MM.1S (cell line): ENCODE measurements around the gene COX15.

Experiments
- DNase-seq: peaks from one replicate; pipeline ENCODE4 v3.0.0-alpha.2; 2015
- H2AFZ ChIP-seq: fragments of 300-600 bp; sonication (generic); 2 replicates; pipeline ENCODE4 v1.6.0; 2016; ENCODE audit warnings: antibody characterized with exemption, low read length
- H3F3A ChIP-seq: fragments of 300-600 bp; sonication (generic); 2 replicates; pipeline ENCODE4 v1.6.1; 2016; ENCODE audit warnings: mild to moderate bottlenecking, antibody characterized with exemption, low read length, moderate library complexity, mixed read lengths; ENCODE audit not compliant: insufficient read depth
- H3K27ac ChIP-seq: fragments of 300-600 bp; sonication (generic); 2 replicates; pipeline ENCODE4 v1.5.1; 2016; ENCODE audit warnings: mild to moderate bottlenecking, low read length
- H3K27me3 ChIP-seq: fragments of 300-600 bp; sonication (generic); replicated peaks from 2 replicates; pipeline ENCODE4 v1.6.0; 2016; ENCODE audit warnings: low read length; ENCODE audit not compliant: insufficient read depth
- H3K36me3 ChIP-seq: fragments of 300-600 bp; sonication (generic); replicated peaks from 2 replicates; pipeline ENCODE4 v1.6.1; 2016; ENCODE audit warnings: mild to moderate bottlenecking, low read length, mixed read lengths; ENCODE audit not compliant: insufficient read depth
- H3K4me1 ChIP-seq: fragments of 300-600 bp; sonication (generic); 2 replicates; pipeline ENCODE4 v1.6.1; 2016; ENCODE audit warnings: low read length, mixed read lengths
- H3K4me2 ChIP-seq: fragments of 300-600 bp; sonication (generic); 2 replicates; pipeline ENCODE4 v1.6.0; 2016; ENCODE audit warnings: low read depth, low read length
- H3K4me3 ChIP-seq: fragments of 300-600 bp; sonication (generic); 2 replicates; pipeline ENCODE4 v1.5.1; 2016; ENCODE audit warnings: low read length, mixed read lengths
- H3K79me2 ChIP-seq: fragments of 300-600 bp; sonication (generic); 2 replicates; pipeline ENCODE4 v1.6.1; 2016; ENCODE audit warnings: mixed run types, low read length, mixed read lengths
- H3K9ac ChIP-seq: fragments of 300-600 bp; sonication (generic); 2 replicates; pipeline ENCODE4 v1.6.1; 2016; ENCODE audit warnings: low read length, mixed read lengths
- H3K9me2 ChIP-seq: fragments of 300-600 bp; sonication (generic); replicated peaks from 2 replicates; pipeline ENCODE4 v1.6.1; 2016; ENCODE audit warnings: mild to moderate bottlenecking, low read length, mixed read lengths; ENCODE audit not compliant: insufficient read depth
- H3K9me3 ChIP-seq: fragments of 300-600 bp; sonication (generic); replicated peaks from 2 replicates; pipeline ENCODE4 v1.6.1; 2016; ENCODE audit warnings: mild to moderate bottlenecking, low read length, mixed read lengths; ENCODE audit not compliant: insufficient read depth
- H4K20me1 ChIP-seq: fragments of 300-600 bp; sonication (generic); 2 replicates; pipeline ENCODE4 v1.6.1; 2016; ENCODE audit warnings: mild to moderate bottlenecking, low read length, moderate library complexity, mixed read lengths; ENCODE audit not compliant: insufficient read depth
- CTCF ChIP-seq: fragments of 300-600 bp; sonication (generic); IDR thresholded peaks from 2 replicates; pipeline ENCODE4 v1.5.1; 2016; ENCODE audit warnings: antibody characterized with exemption, low read length, mixed read lengths
- EZH2 ChIP-seq: fragments of 300-600 bp; sonication (generic); optimal IDR thresholded peaks from 2 replicates; pipeline ENCODE3; 2017; ENCODE audit warnings: low read depth, mild to moderate bottlenecking, antibody characterized with exemption, low read length, mixed read lengths
- EZH2phosphoT487 ChIP-seq: fragments of 300-600 bp; sonication (generic); IDR thresholded peaks from 2 replicates; pipeline ENCODE4 v1.6.1; 2018; ENCODE audit warnings: antibody characterized with exemption, low read length

COX15 gene

GRCh38 chr10:99765672-99766301, 33.9 kb upstream of the COX15 start:
- H3K4me3 ChIP-seq, result no peak overlapping the region

GRCh38 chr10:99761365-99761764, 29.4 kb upstream of the COX15 start:
- Histone ChIP-seq H3K27me3 (no peaks in the 10 kb centered on the region), H3K4me2 (no peak overlapping the region), H3K4me1 (no peaks in the 10 kb centered on the region), H3K4me3 (no peak overlapping the region), H2AFZ (no peak overlapping the region), H3K9me3 (no peaks in the 10 kb centered on the region), H3K27ac (no peak overlapping the region), H3K9me2 (no peaks in the 10 kb centered on the region), H3F3A (no peaks in the 10 kb centered on the region), H3K79me2 (no peaks in the 10 kb centered on the region), H4K20me1 (no peaks in the 10 kb centered on the region), H3K36me3 (no peaks in the 10 kb centered on the region), H3K9ac (no peak overlapping the region)
- no peak for TF ChIP-seq EZH2
- no peak for DNase-seq

More at GRCh38 chr10:99765672-99766301, 33.9 kb upstream of the COX15 start:
- Histone ChIP-seq H3K27ac (no peak overlapping the region), H3K4me1 (no peaks in the 10 kb centered on the region), H3K9ac (no peak overlapping the region), H3K9me3 (no peaks in the 10 kb centered on the region), H3K4me2 (no peak overlapping the region), H3K9me2 (no peaks in the 10 kb centered on the region), H3K79me2 (no peaks in the 10 kb centered on the region), H3K36me3 (no peaks in the 10 kb centered on the region), H3K27me3 (no peaks in the 10 kb centered on the region), H3F3A (no peaks in the 10 kb centered on the region), H4K20me1 (no peaks in the 10 kb centered on the region), H2AFZ (no peak overlapping the region)
- TF ChIP-seq EZH2, result no peak
- TF ChIP-seq EZH2phosphoT487, result no peak
- TF ChIP-seq CTCF, result no peak
- no peak for DNase-seq

- Histone ChIP-seq H3K9me3 (no peaks in the 10 kb centered on the region), H3K4me2 (no peak overlapping the region), H3K9me2 (no peaks in the 10 kb centered on the region), H3K4me1 (no peaks in the 10 kb centered on the region), H3K4me3 (no peak overlapping the region), H3K27me3 (no peaks in the 10 kb centered on the region), H3K36me3 (no peaks in the 10 kb centered on the region), H3K9ac (no peak overlapping the region), H3K27ac (no peak overlapping the region), H4K20me1 (no peaks in the 10 kb centered on the region), H3F3A (no peaks in the 10 kb centered on the region), H3K79me2 (no peaks in the 10 kb centered on the region), H2AFZ (no peak overlapping the region)
- no peak for DNase-seq
- TF ChIP-seq EZH2 (no peak), CTCF (no peak), EZH2phosphoT487 (no peak)
These were observed 28.4 kb upstream of the COX15 start for GRCh38 chr10:99760321-99760720.

GRCh38 chr10:99758211-99758891, 26.4 kb upstream of the COX15 start:
- Histone ChIP-seq H3K9ac (no peak overlapping the region), H3K79me2 (no peaks in the 10 kb centered on the region), H3K9me2 (no peaks in the 10 kb centered on the region), H3K27ac (no peak overlapping the region), H2AFZ (no peak overlapping the region), H3F3A (no peaks in the 10 kb centered on the region), H3K4me1 (no peaks in the 10 kb centered on the region), H3K4me2 (no peak overlapping the region), H3K27me3 (no peaks in the 10 kb centered on the region), H4K20me1 (no peaks in the 10 kb centered on the region), H3K4me3 (no peak overlapping the region), H3K9me3 (no peaks in the 10 kb centered on the region), H3K36me3 (0 out of 2 replicates have a peak, but pooled peaks cover 6% of the 10 kb centered on the region)
- no peak for TF ChIP-seq EZH2phosphoT487
- TF ChIP-seq EZH2, result no peak
- no peak for TF ChIP-seq CTCF
- no peak for DNase-seq
